Limb (tissue), 2 donors: ENCODE data around the gene NOL8.

Experiments
- DNase-seq, 2 donors: peaks; one replicate each; pipeline ENCODE4 v3.0.0-alpha.2; 2016; ENCODE audit errors: extremely low spot score in 2 of 2

NOL8 gene

GRCh38 chr9:92270511-92270910 is 54.6 kb downstream of the NOL8 start:
- no peak for DNase-seq

GRCh38 chr9:92266486-92266885 is 58.7 kb downstream of the NOL8 start:
- DNase-seq: no peak

GRCh38 chr9:92265154-92265553 is 60.0 kb downstream of the NOL8 start:
- DNase-seq: no peak

GRCh38 chr9:92263131-92263530 is 62.0 kb downstream of the NOL8 start:
- DNase-seq: no peak

GRCh38 chr9:92257327-92257726 is 67.8 kb downstream of the NOL8 start:
- no peak for DNase-seq

GRCh38 chr9:92254381-92255337 is 70.5 kb downstream of the NOL8 start:
- DNase-seq: no peak

- DNase-seq: no peak
These were observed 71.5 kb downstream of the NOL8 start for GRCh38 chr9:92253656-92254055.

GRCh38 chr9:92247981-92248380 is 77.2 kb downstream of the NOL8 start:
- DNase-seq: no peak
